ENCODE results near the gene NSG2. TPM values are rescaled to one million over a fixed set of nuclear protein-coding genes. Genes with fewer than 3 reads are reported as not detected.
A peak's percentile ranks its signal among the peaks of the same experiment; 100 is the strongest.
"Not testable (repeated sequence)": the region's sequence is repeated elsewhere in the genome, so short reads cannot be mapped to it uniquely, and the experiment has no call there.

Gene NSG2
- total RNA-seq, 1 donor from 2014 or later, result 1.6 TPM

GRCh38 chr5:174008922-174009321 lies 36.6 kb upstream of the NSG2 start:
- Mint-ChIP-seq H3K4me3 (ENCODE audit: low read depth) (no peak overlapping the region), H3K27ac (no peak overlapping the region), H3K27me3 (no peaks in the 10 kb centered on the region), H3K4me1 (ENCODE audit: low read depth) (no peaks in the 10 kb centered on the region), H3K9me3 (ENCODE audit: low read depth) (no peaks in the 10 kb centered on the region), H3K36me3 (ENCODE audit: insufficient read depth) (no peaks in the 10 kb centered on the region)
- no peak for TF ChIP-seq CTCF (IDR thresholded peaks at IDR 0.05; ENCODE audit: unreplicated experiment)
- no peak for DNase-seq (ENCODE audit: low spot score, unreplicated experiment)

GRCh38 chr5:174010365-174010764 lies 35.1 kb upstream of the NSG2 start:
- Mint-ChIP-seq H3K36me3 (ENCODE audit: insufficient read depth) (no peaks in the 10 kb centered on the region), H3K4me1 (ENCODE audit: low read depth) (no peaks in the 10 kb centered on the region), H3K27me3 (no peaks in the 10 kb centered on the region), H3K27ac (no peak overlapping the region), H3K4me3 (ENCODE audit: low read depth) (no peak overlapping the region), H3K9me3 (ENCODE audit: low read depth) (no peaks in the 10 kb centered on the region)
- no peak for TF ChIP-seq CTCF (IDR thresholded peaks at IDR 0.05; ENCODE audit: unreplicated experiment)
- no peak for DNase-seq (ENCODE audit: low spot score, unreplicated experiment)

- no peak for TF ChIP-seq CTCF (IDR thresholded peaks at IDR 0.05; ENCODE audit: unreplicated experiment)
- Mint-ChIP-seq H3K27me3 (no peaks in the 10 kb centered on the region), H3K4me3 (ENCODE audit: low read depth) (no peak overlapping the region), H3K36me3 (ENCODE audit: insufficient read depth) (no peaks in the 10 kb centered on the region), H3K27ac (no peak overlapping the region), H3K9me3 (ENCODE audit: low read depth) (no peaks in the 10 kb centered on the region), H3K4me1 (ENCODE audit: low read depth) (no peaks in the 10 kb centered on the region)
- no peak for DNase-seq (ENCODE audit: low spot score, unreplicated experiment)
These were observed 34.1 kb upstream of the NSG2 start for GRCh38 chr5:174011441-174011840.

GRCh38 chr5:174020069-174020927 lies 25.2 kb upstream of the NSG2 start:
- H3K9me3 Mint-ChIP-seq (ENCODE audit: low read depth); H3K36me3 Mint-ChIP-seq (ENCODE audit: insufficient read depth); H3K4me1 Mint-ChIP-seq (ENCODE audit: low read depth); H3K27me3 Mint-ChIP-seq; DNase-seq (ENCODE audit: low spot score, unreplicated experiment): not testable (repeated sequence)
- peak; percentile 56 for TF ChIP-seq CTCF (IDR thresholded peaks at IDR 0.05; ENCODE audit: unreplicated experiment)
- peak overlapping the region; percentile 60 for H3K27ac Mint-ChIP-seq
- peak overlapping the region; percentile 68 for H3K4me3 Mint-ChIP-seq (ENCODE audit: low read depth)

GRCh38 chr5:174020928-174021304 lies 24.6 kb upstream of the NSG2 start:
- no peak for TF ChIP-seq CTCF (IDR thresholded peaks at IDR 0.05; ENCODE audit: unreplicated experiment)
- Mint-ChIP-seq H3K4me3 (ENCODE audit: low read depth) (no peak overlapping the region), H3K4me1 (ENCODE audit: low read depth) (no peaks in the 10 kb centered on the region), H3K27me3 (peaks cover 5% of the 10 kb centered on the region), H3K36me3 (ENCODE audit: insufficient read depth) (no peaks in the 10 kb centered on the region), H3K9me3 (ENCODE audit: low read depth) (peaks cover 6% of the 10 kb centered on the region), H3K27ac (no peak overlapping the region)
- no peak for DNase-seq (ENCODE audit: low spot score, unreplicated experiment)
